H1 (cell line): ENCODE measurements around the gene SH3TC2. TPM values are rescaled to one million over a fixed set of nuclear protein-coding genes. Genes with fewer than 3 reads are reported as not detected.

Source experiments
- CTCF ChIA-PET: fragments of 300-600 bp; sonication (Branson Sonifier 250); formaldehyde crosslinking; loops from one replicate; lab custom pipeline; 2021; ENCODE audit not compliant: partially characterized antibody; lab: Charles Lee
- POLR2A ChIA-PET: fragments of 300-600 bp; sonication (Branson Sonifier 250); formaldehyde crosslinking; loops from one replicate; lab custom pipeline; 2021; ENCODE audit warnings: inconsistent platforms; ENCODE audit not compliant: partially characterized antibody; lab: Charles Lee
- DNase-seq, 2 experiments: peaks; one replicate each; pipeline versions ENCODE4 v3.0.0 to v3.0.0-alpha.2; 2010 to 2022; ENCODE audit warnings: low spot score in 2 of 2, low read depth in 1 of 2, mixed read lengths in 1 of 2
- FAIRE-seq: peaks from 2 replicates; lab custom pipeline; 2011; peaks lifted over from hg19 to GRCh38; lab: Jason Lieb, UNC
- H2AFZ ChIP-seq: 2 replicates; pipeline ENCODE4 v1.8.1; 2012; ENCODE audit warnings: low read length, inconsistent platforms
- H2AK5ac ChIP-seq: 2 replicates; pipeline ENCODE4 v1.6.1; 2013; ENCODE audit warnings: low read depth, low read length
- H2BK120ac ChIP-seq: replicated peaks from 2 replicates; pipeline ENCODE3; 2013; ENCODE audit warnings: low read depth, low read length, inconsistent platforms
- H2BK12ac ChIP-seq: 2 replicates; pipeline ENCODE4 v1.6.1; 2013; ENCODE audit warnings: low read depth, low read length
- H2BK15ac ChIP-seq: 2 replicates; pipeline ENCODE4 v1.6.1; 2013; ENCODE audit warnings: low read length
- H2BK20ac ChIP-seq: 2 replicates; pipeline ENCODE4 v1.6.1; 2013; ENCODE audit warnings: low read length
- H2BK5ac ChIP-seq: 2 replicates; pipeline ENCODE4 v1.6.1; 2013; ENCODE audit warnings: low read depth, low read length
- H3K14ac ChIP-seq: 2 replicates; pipeline ENCODE4 v1.6.1; 2013; ENCODE audit warnings: inconsistent platforms; ENCODE audit not compliant: insufficient read length
- H3K18ac ChIP-seq: 2 replicates; pipeline ENCODE4 v1.6.1; 2013; ENCODE audit warnings: low read length; ENCODE audit errors: extremely low read depth
- H3K23ac ChIP-seq: 2 replicates; pipeline ENCODE4 v1.6.1; 2013; ENCODE audit warnings: inconsistent platforms; ENCODE audit not compliant: insufficient read length
- H3K23me2 ChIP-seq: 2 replicates; pipeline ENCODE4 v1.6.1; 2013; ENCODE audit warnings: low read depth, low read length
- H3K27ac ChIP-seq: 2 replicates; pipeline ENCODE4 v1.6.1; 2011; ENCODE audit warnings: low read depth, low read length, inconsistent platforms
- H3K27me3 ChIP-seq, 4 experiments: replicated peaks in 1 of 4; 1 replicate in 1 of 4; 2 replicates in 3 of 4; pipeline versions ENCODE4 v1.6.1 to v1.8.1; 2011 to 2013; ENCODE audit warnings: low read length in 3 of 4, mild to moderate bottlenecking in 3 of 4, inconsistent platforms in 2 of 4, mixed read lengths in 2 of 4, moderate library complexity in 1 of 4; ENCODE audit not compliant: control insufficient read depth in 3 of 4, insufficient read depth in 3 of 4; ENCODE audit errors: extremely low read depth in 1 of 4
- H3K36me3 ChIP-seq, 4 experiments: 2 replicates each; pipeline versions ENCODE4 v1.6.1 to v1.8.1; 2011 to 2013; ENCODE audit warnings: mild to moderate bottlenecking in 4 of 4, low read length in 3 of 4, moderate library complexity in 2 of 4, control low read depth in 1 of 4, inconsistent platforms in 1 of 4; ENCODE audit not compliant: insufficient read depth in 4 of 4, control insufficient read depth in 2 of 4
- H3K4ac ChIP-seq: replicated peaks from 2 replicates; pipeline ENCODE3; 2013; ENCODE audit warnings: low read length, low read depth, mixed read lengths, inconsistent platforms; ENCODE audit not compliant: insufficient read length
- H3K4me1 ChIP-seq, 4 experiments: replicated peaks in 1 of 4; 1 replicate in 1 of 4; 2 replicates in 3 of 4; pipeline versions ENCODE4 v1.6.1 to v1.8.1; 2011 to 2013; ENCODE audit warnings: low read length in 3 of 4, inconsistent platforms in 2 of 4, mixed read lengths in 1 of 4; ENCODE audit not compliant: insufficient read depth in 4 of 4, control insufficient read depth in 3 of 4
- H3K4me2 ChIP-seq, 2 experiments: 2 replicates each; pipeline versions ENCODE4 v1.6.1 to v1.8.1; 2011 to 2013; ENCODE audit warnings: low read depth in 2 of 2, low read length in 2 of 2, control low read depth in 1 of 2, inconsistent platforms in 1 of 2, mild to moderate bottlenecking in 1 of 2; ENCODE audit not compliant: insufficient read depth in 1 of 2
- H3K4me3 ChIP-seq, 4 experiments: fragments of 200-600, 300-600 bp in 1 of 4; sonication (generic), shearing (Covaris generic), sonication (Bioruptor Twin) in 1 of 4; 2 replicates each; pipeline versions ENCODE4 v1.5.1 to v1.8.1; 2011 to 2016; ENCODE audit warnings: low read length in 4 of 4, low read depth in 3 of 4, control low read depth in 2 of 4, inconsistent platforms in 2 of 4, mild to moderate bottlenecking in 2 of 4, mixed read lengths in 1 of 4, moderate library complexity in 1 of 4; ENCODE audit not compliant: insufficient read depth in 2 of 4; ENCODE audit errors: extremely low read depth in 1 of 4
- H3K56ac ChIP-seq: replicated peaks from 2 replicates; pipeline ENCODE3; 2013; ENCODE audit warnings: low read depth, mild to moderate bottlenecking, mixed read lengths, low read length, inconsistent platforms; ENCODE audit not compliant: insufficient read length
- H3K79me1 ChIP-seq: 2 replicates; pipeline ENCODE4 v1.6.1; 2013; ENCODE audit warnings: low read depth, low read length, control low read depth
- H3K79me2 ChIP-seq, 2 experiments: 2 replicates each; pipeline versions ENCODE4 v1.6.1 to v1.8.1; 2012 to 2013; ENCODE audit warnings: low read length in 2 of 2, mild to moderate bottlenecking in 2 of 2, inconsistent platforms in 1 of 2; ENCODE audit not compliant: insufficient read depth in 2 of 2, control insufficient read depth in 1 of 2
- H3K9ac ChIP-seq, 4 experiments: replicated peaks in 1 of 4; 1 replicate in 1 of 4; 2 replicates in 3 of 4; pipeline versions ENCODE4 v1.6.1 to v1.8.1; 2011 to 2013; ENCODE audit warnings: low read depth in 3 of 4, low read length in 3 of 4, control low read depth in 2 of 4, mild to moderate bottlenecking in 2 of 4, moderate library complexity in 2 of 4, inconsistent platforms in 1 of 4; ENCODE audit errors: extremely low read depth in 1 of 4
- H3K9me3 ChIP-seq, 2 experiments: 2 replicates each; pipeline versions ENCODE4 v1.6.1 to v1.8.1; 2012 to 2013; ENCODE audit warnings: mild to moderate bottlenecking in 2 of 2, moderate library complexity in 2 of 2, control low read depth in 1 of 2, inconsistent platforms in 1 of 2, low read depth in 1 of 2, low read length in 1 of 2, mixed read lengths in 1 of 2; ENCODE audit not compliant: insufficient read depth in 2 of 2
- H4K20me1 ChIP-seq, 2 experiments: replicated peaks in 1 of 2; 2 replicates each; pipeline versions ENCODE3 to v1.8.1; 2011 to 2013; ENCODE audit warnings: inconsistent platforms in 2 of 2, low read length in 2 of 2, mild to moderate bottlenecking in 1 of 2; ENCODE audit not compliant: insufficient read depth in 2 of 2, control insufficient read depth in 1 of 2
- H4K5ac ChIP-seq: 2 replicates; pipeline ENCODE4 v1.6.1; 2013; ENCODE audit warnings: low read length, low read depth, mixed read lengths, inconsistent platforms; ENCODE audit not compliant: insufficient read length
- H4K8ac ChIP-seq: 2 replicates; pipeline ENCODE4 v1.8.0; 2013; ENCODE audit warnings: mild to moderate bottlenecking, moderate library complexity, low read length, inconsistent platforms; ENCODE audit not compliant: insufficient read depth; ENCODE audit errors: extremely low read depth
- H4K91ac ChIP-seq: replicated peaks from 2 replicates; pipeline ENCODE3; 2013; ENCODE audit warnings: low read length, mixed read lengths, inconsistent platforms; ENCODE audit not compliant: insufficient read length
- BCL11A ChIP-seq, 2 experiments: IDR thresholded peaks; one replicate each; pipeline ENCODE4 v1.6.1; 2011; ENCODE audit warnings: low read depth in 2 of 2, low read length in 2 of 2, mild to moderate bottlenecking in 2 of 2
- CREB1 ChIP-seq: IDR thresholded peaks from 2 replicates; pipeline ENCODE4 v1.6.1; 2012; ENCODE audit warnings: inconsistent platforms
- EZH2 ChIP-seq: fragments of 200-600 bp; sonication (generic); IDR thresholded peaks from 2 replicates; pipeline ENCODE4 v1.7.1; 2012; ENCODE audit warnings: low read depth, mild to moderate bottlenecking, moderate library complexity, low read length, inconsistent platforms; ENCODE audit not compliant: severe bottlenecking
- FOSL1 ChIP-seq: IDR thresholded peaks from 2 replicates; pipeline ENCODE4 v1.6.1; 2011; ENCODE audit warnings: mild to moderate bottlenecking, low read depth, low read length, moderate library complexity; ENCODE audit not compliant: insufficient read depth
- GTF2F1 ChIP-seq: IDR thresholded peaks from 2 replicates; pipeline ENCODE4 v1.6.1; 2012; ENCODE audit warnings: low read depth, low read length, improper control_type of control experiment, borderline replicate concordance
- POLR2A ChIP-seq, 2 experiments: IDR thresholded peaks; 1 replicate in 1 of 2; 2 replicates in 1 of 2; pipeline ENCODE4 v1.6.1; 2011; ENCODE audit warnings: low read depth in 2 of 2, low read length in 2 of 2, mild to moderate bottlenecking in 2 of 2; ENCODE audit errors: control extremely low read depth in 1 of 2
- POLR2AphosphoS5 ChIP-seq: IDR thresholded peaks from 2 replicates; pipeline ENCODE4 v1.6.1; 2011; ENCODE audit warnings: low read depth, low read length
- SIX5 ChIP-seq: IDR thresholded peaks from 2 replicates; pipeline ENCODE4 v1.6.1; 2011; ENCODE audit warnings: mild to moderate bottlenecking, low read depth, low read length
- SRF ChIP-seq: IDR thresholded peaks from 2 replicates; pipeline ENCODE4 v1.6.1; 2011; ENCODE audit warnings: mild to moderate bottlenecking, low read depth, low read length, moderate library complexity
- SUZ12 ChIP-seq: fragments of 200-600 bp; sonication (generic); IDR thresholded peaks from 2 replicates; pipeline ENCODE4 v1.6.1; 2012; ENCODE audit warnings: mild to moderate bottlenecking, inconsistent platforms, low read length, moderate library complexity, mixed read lengths
- TCF12 ChIP-seq: IDR thresholded peaks from 2 replicates; pipeline ENCODE4 v1.6.1; 2011; ENCODE audit warnings: low read depth, mild to moderate bottlenecking, low read length
- WGBS, 2 experiments: shearing (Covaris generic) in 1 of 2; methylation state at CpG; one replicate each; pipeline versions ENCODE4 v1.1.6 to v1.1.7; 2013 to 2015; ENCODE audit warnings: low lambda C conversion rate in 2 of 2, mixed read lengths in 2 of 2, inconsistent platforms in 1 of 2, low coverage in 1 of 2, missing lambda C conversion rate in 1 of 2; ENCODE audit not compliant: insufficient replicate concordance in 2 of 2, insufficient coverage in 1 of 2, insufficient read length in 1 of 2; ENCODE audit errors: extremely low coverage in 1 of 2, missing lambda C conversion rate in 1 of 2; 5-methylcytosine and 5-hydroxymethylcytosine counted together
- polyA plus RNA-seq, 7 experiments: library from polyadenylated mRNA; depleted of rRNA in 3 of 7; stranded (reverse) in 5 of 7; unstranded in 2 of 7; fragments of >200 nt in 5 of 7; fragments of 200-250 nt in 2 of 7; gene quantifications; 1 replicate in 5 of 7; 2 replicates in 1 of 7; 4 replicates in 1 of 7; pipeline versions ENCODE4 v1.2.1 to v1.2.3, GENCODE V29; 2011 to 2013; ENCODE audit warnings: missing spikeins in 2 of 7, mixed read lengths in 2 of 7
- total RNA-seq: library from RNA; stranded (reverse); fragmentation: NEBNext Ultra II Directional; extraction: Animal tissue kit (Norgen Biotek cat#: 25700); gene quantifications from 2 replicates; pipeline ENCODE4 v1.2.1, GENCODE V29; 2021

SH3TC2 gene
- total and polyA plus RNA-seq, 2 of the 8 experiments (the other 6 are each of a cell fraction or from before 2014, with no cell fraction given): 0.11 to 0.80 TPM

DNA sequence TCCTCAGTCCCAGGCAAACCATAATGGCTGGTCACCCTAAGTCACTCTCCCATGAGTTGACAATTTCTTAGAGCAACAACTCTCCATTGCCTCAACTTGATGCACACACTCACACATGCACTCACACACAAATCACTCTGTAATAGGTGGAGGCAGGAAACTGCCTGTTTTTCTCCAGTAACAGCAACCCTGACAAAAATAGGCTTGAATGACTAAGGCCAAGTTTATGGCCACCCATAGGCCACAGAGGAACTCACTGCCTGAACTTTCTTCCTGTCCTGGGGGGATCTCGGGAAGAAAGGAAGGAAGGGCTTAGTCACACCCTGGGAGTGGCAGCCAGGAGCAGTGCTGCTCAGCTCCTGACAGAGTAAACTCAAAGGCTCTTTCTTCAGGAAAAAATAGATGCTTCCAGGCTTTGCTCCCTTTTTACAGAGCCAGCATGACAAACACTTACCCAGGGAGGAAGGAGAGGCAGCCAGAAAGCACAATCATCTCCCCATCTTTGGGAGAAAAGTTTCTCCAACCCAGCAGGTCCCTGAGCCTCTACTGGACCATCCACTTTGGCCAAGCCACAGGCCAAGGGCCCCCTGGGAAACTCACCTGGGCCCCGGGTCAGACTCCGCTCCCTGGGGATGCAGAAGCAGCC, 368 bp downstream of the SH3TC2 start:
- H2BK12ac ChIP-seq: peak overlapping the region; percentile 80; the same call in 1 of the 2 replicates
- no peaks in the 10 kb centered on the region for H3K79me1 ChIP-seq
- H2BK20ac ChIP-seq: no peak overlapping the region
- H3K23me2 ChIP-seq: no peaks in the 10 kb centered on the region
- peaks cover 9 to 12% of the 10 kb centered on the region in 2 experiments; a peak in 3 of 4 replicates for H3K9me3 ChIP-seq
- no peak overlapping the region for H3K9ac ChIP-seq
- peak overlapping the region; percentile 64 for H2AFZ ChIP-seq
- no peak overlapping the region for H4K5ac ChIP-seq
- peak overlapping the region; percentile 66; the same call in 1 of the 2 replicates for H3K18ac ChIP-seq
- peak overlapping the region; percentile 30 for H4K91ac ChIP-seq
- 0 out of 2 replicates have a peak overlapping the region, but pooled peaks have one; percentile 26 for H2AK5ac ChIP-seq
- POLR2A ChIA-PET: interaction anchor here (1.0 kb wide), 1 partner anchor 9 kb away, joined by 3 read pairs; no protein-coding TSS in a partner anchor
- CTCF ChIA-PET: interaction anchor here (1.2 to 2.3 kb wide), 2 partner anchors 27 to 327 kb away, joined by 3 to 7 read pairs; no protein-coding TSS in a partner anchor
- H3K4me1 ChIP-seq: peaks cover 4 to 11% (median 6%) of the 10 kb centered on the region in 4 experiments; a peak in 5 of 7 replicates
- H4K20me1 ChIP-seq: no peaks in the 10 kb centered on the region
- peak overlapping the region; percentile 10; the same call in 1 of the 2 replicates for H3K27ac ChIP-seq
- H3K79me2 ChIP-seq: no peaks in the 10 kb centered on the region
- WGBS, 2 experiments: 73% methylated on average over 1 of the region's 3 CpGs; no CpG with 5 or more reads in 1 of the 2 experiments
- no peak overlapping the region for H2BK120ac ChIP-seq
- 0 out of 2 replicates have a peak overlapping the region, but pooled peaks have one; percentile 20 for H4K8ac ChIP-seq
- H3K4me2 ChIP-seq: 0 out of 4 replicates have a peak overlapping the region, but pooled peaks have one; percentile 2 to 47
- FAIRE-seq (no peak), DNase-seq (no peak)
- no peak overlapping the region for H3K4me3 ChIP-seq
- H3K14ac ChIP-seq: no peak overlapping the region
- no peaks in the 10 kb centered on the region for H3K27me3 ChIP-seq
- H2BK15ac ChIP-seq: peak overlapping the region; percentile 92; the same call in 1 of the 2 replicates
- H3K36me3 ChIP-seq: no peaks in the 10 kb centered on the region
- TF ChIP-seq SIX5 (no peak), EZH2 (no peak), SRF (no peak), GTF2F1 (no peak), SUZ12 (no peak), FOSL1 (no peak), CREB1 (no peak), POLR2AphosphoS5 (no peak), POLR2A (IDR thresholded peaks at IDR 0.05; ENCODE audit: control extremely low read depth in 1 of 2, low read depth in 2 of 2, low read length in 2 of 2) (no peak), BCL11A (IDR thresholded peaks at IDR 0.05; ENCODE audit: low read depth in 2 of 2, low read length in 2 of 2) (no peak), TCF12 (no peak)
- H3K56ac ChIP-seq: no peak overlapping the region
- no peak overlapping the region for H3K23ac ChIP-seq
- H2BK5ac ChIP-seq: 0 out of 2 replicates have a peak overlapping the region, but pooled peaks have one; percentile 36
- H3K4ac ChIP-seq: no peak overlapping the region
